MCF 10A (cell line): ENCODE data around the gene MOBP. TPM values are rescaled to one million over a fixed set of nuclear protein-coding genes. Genes with fewer than 3 reads are reported as not detected.
"Not testable (repeated sequence)": the region's sequence is repeated elsewhere in the genome, so short reads cannot be mapped to it uniquely, and the experiment has no call there.

Source experiments
- BruUV-seq: library from RNA; stranded (reverse); fragments of 400-500 nt; replicated peaks from 2 replicates; lab custom pipeline; 2021; lab: Mats Ljungman, UMichigan
- CTCF ChIA-PET: fragments of 300-600 bp; sonication (Branson Sonifier 250); formaldehyde crosslinking; extraction: SDS; loops from one replicate; lab custom pipeline; 2021; ENCODE audit warnings: antibody characterized with exemption, inconsistent platforms; lab: Yijun Ruan, JAX
- POLR2A ChIA-PET: fragments of 300-600, 350-650 bp; sonication (Branson Sonifier 250); formaldehyde crosslinking; extraction: SDS; loops from one replicate; lab custom pipeline; 2020; ENCODE audit warnings: antibody characterized with exemption, inconsistent platforms; lab: Yijun Ruan, JAX
- DNase-seq: peaks from one replicate; pipeline ENCODE4 v3.0.0-alpha.2; 2018; ENCODE audit not compliant: unreplicated experiment
- H3K27ac Mint-ChIP-seq: one replicate; pipeline ENCODE4 v1.8.0; 2022; ENCODE audit warnings: mild to moderate bottlenecking, low read depth, mixed read lengths; ENCODE audit not compliant: unreplicated experiment
- H3K27me3 Mint-ChIP-seq: one replicate; pipeline ENCODE4 v1.8.0; 2022; ENCODE audit warnings: mixed read lengths; ENCODE audit not compliant: insufficient read depth, unreplicated experiment
- H3K36me3 Mint-ChIP-seq: one replicate; pipeline ENCODE4 v1.8.0; 2022; ENCODE audit warnings: mild to moderate bottlenecking, moderate library complexity, mixed read lengths; ENCODE audit not compliant: insufficient read depth, unreplicated experiment
- H3K4me1 Mint-ChIP-seq: one replicate; pipeline ENCODE4 v1.8.0; 2022; ENCODE audit warnings: mixed read lengths; ENCODE audit not compliant: insufficient read depth, unreplicated experiment
- H3K4me3 Mint-ChIP-seq: one replicate; pipeline ENCODE4 v1.8.0; 2022; ENCODE audit warnings: mild to moderate bottlenecking, moderate library complexity, mixed read lengths; ENCODE audit not compliant: unreplicated experiment
- H3K9me3 Mint-ChIP-seq: one replicate; pipeline ENCODE4 v1.8.0; 2022; ENCODE audit warnings: mixed read lengths; ENCODE audit not compliant: unreplicated experiment
- intact Hi-C: fragments of 100-400 bp; cut with micrococcal nuclease; formaldehyde crosslinking; loops from 2 replicates; pipeline ENCODE4 v1.14.1; 2022
- total RNA-seq: library from RNA; stranded (reverse); gene quantifications from 2 replicates; pipeline ENCODE4 v1.2.3, GENCODE V29; 2022
- TF ChIP-seq, protein P1 (sequence below): fragments of 200-600 bp; IDR thresholded peaks from one replicate; pipeline ENCODE4 v1.8.0; 2022; ENCODE audit warnings: antibody characterized with exemption, mild to moderate bottlenecking; ENCODE audit not compliant: unreplicated experiment

Gene MOBP
- total RNA-seq, 1 experiment from 2014 or later, result 0.21 TPM

DNA sequence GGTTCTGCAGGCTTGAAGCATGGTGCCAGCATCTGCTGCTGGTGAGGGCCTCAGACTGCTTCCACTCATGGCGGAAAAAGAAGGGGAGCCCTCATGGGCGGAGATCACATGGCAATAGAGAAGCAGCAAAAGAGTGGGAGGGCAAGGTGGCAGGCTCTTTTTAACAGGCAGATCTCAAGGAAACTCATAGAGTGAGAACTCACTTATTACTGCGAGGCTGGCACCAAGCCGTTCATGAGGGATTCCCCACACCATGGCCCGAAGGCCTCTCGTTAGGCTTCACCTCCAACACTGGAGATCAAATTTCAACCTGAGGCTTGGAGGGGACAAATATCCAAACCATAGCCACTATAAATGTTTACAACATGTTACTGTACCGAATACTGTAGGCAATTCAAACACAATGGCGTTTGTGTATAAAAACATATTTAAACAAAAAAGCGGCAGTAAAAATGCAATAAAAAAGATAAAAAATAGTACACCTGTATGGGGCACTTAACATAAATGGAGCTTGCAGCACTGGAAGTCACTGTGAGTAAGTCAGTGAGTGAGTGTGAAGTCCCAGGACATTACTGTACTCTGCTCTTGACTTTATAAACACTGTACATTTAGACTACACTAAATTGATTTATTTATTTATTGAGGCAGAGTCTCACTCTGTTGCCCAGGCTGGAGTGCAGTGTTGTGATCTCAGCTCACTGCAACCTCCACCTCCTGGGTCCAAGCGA lies 18.8 kb upstream of the MOBP start:
- no peak for DNase-seq
- H3K27ac Mint-ChIP-seq, result no peak overlapping the region
- TF ChIP-seq, protein P1, sequence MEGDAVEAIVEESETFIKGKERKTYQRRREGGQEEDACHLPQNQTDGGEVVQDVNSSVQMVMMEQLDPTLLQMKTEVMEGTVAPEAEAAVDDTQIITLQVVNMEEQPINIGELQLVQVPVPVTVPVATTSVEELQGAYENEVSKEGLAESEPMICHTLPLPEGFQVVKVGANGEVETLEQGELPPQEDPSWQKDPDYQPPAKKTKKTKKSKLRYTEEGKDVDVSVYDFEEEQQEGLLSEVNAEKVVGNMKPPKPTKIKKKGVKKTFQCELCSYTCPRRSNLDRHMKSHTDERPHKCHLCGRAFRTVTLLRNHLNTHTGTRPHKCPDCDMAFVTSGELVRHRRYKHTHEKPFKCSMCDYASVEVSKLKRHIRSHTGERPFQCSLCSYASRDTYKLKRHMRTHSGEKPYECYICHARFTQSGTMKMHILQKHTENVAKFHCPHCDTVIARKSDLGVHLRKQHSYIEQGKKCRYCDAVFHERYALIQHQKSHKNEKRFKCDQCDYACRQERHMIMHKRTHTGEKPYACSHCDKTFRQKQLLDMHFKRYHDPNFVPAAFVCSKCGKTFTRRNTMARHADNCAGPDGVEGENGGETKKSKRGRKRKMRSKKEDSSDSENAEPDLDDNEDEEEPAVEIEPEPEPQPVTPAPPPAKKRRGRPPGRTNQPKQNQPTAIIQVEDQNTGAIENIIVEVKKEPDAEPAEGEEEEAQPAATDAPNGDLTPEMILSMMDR, result no peak
- ChIA-PET CTCF (interaction anchor here (0.6 to 6.6 kb wide), 21 partner anchors 10 to 730 kb away, joined by 3 to 100 read pairs (median 9); no protein-coding TSS in a partner anchor), POLR2A (interaction anchor here (1.0 kb wide), 2 partner anchors 42 to 49 kb away, joined by 3 read pairs; partner anchors contain the start of gene RPSA)
- no peaks in the 10 kb centered on the region for H3K36me3 Mint-ChIP-seq
- BruUV-seq, result no TSS peak
- intact Hi-C loops, result loop anchor here (1.0 to 2.0 kb wide), 3 partner anchors 50 to 731 kb away; no protein-coding TSS in a partner anchor
- H3K27me3 Mint-ChIP-seq, result peaks cover 8% of the 10 kb centered on the region
- H3K4me3 Mint-ChIP-seq, result no peak overlapping the region
- no peaks in the 10 kb centered on the region for H3K9me3 Mint-ChIP-seq
- peaks cover 7% of the 10 kb centered on the region for H3K4me1 Mint-ChIP-seq

DNA sequence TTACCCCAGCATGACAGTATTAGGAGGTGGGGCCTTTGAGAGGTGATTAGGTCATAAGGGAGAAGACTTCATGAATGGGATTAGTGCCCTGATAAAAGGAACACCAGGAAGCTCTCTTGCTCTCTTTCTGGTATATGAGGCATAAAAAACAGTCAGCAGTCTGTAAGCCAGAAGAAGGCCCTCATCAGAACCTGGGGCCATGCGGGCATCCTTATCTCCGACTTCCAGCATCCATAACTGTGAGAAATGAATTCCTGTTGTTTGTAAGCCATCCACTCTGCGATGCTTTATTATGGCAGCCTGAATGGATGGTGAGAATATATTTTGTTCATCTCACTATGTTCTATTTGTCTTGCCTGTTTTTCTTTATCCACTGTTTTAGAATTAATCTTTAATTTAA lies 17.7 kb upstream of the MOBP start:
- Mint-ChIP-seq H3K9me3 (no peaks in the 10 kb centered on the region), H3K36me3 (no peaks in the 10 kb centered on the region), H3K4me3 (no peak overlapping the region), H3K4me1 (peaks cover 7% of the 10 kb centered on the region), H3K27ac (no peak overlapping the region), H3K27me3 (peaks cover 12% of the 10 kb centered on the region)
- no peak for DNase-seq
- intact Hi-C loops, result loop anchor here (2.0 kb wide), 1 partner anchor 541 kb away; no protein-coding TSS in a partner anchor
- ChIA-PET CTCF (interaction anchor here (1.1 to 6.6 kb wide), 2 partner anchors 37 to 49 kb away, joined by 3 to 100 read pairs; no protein-coding TSS in a partner anchor), POLR2A (no interaction called here)
- no TSS peak for BruUV-seq
- TF ChIP-seq, protein P1, result no peak

DNA sequence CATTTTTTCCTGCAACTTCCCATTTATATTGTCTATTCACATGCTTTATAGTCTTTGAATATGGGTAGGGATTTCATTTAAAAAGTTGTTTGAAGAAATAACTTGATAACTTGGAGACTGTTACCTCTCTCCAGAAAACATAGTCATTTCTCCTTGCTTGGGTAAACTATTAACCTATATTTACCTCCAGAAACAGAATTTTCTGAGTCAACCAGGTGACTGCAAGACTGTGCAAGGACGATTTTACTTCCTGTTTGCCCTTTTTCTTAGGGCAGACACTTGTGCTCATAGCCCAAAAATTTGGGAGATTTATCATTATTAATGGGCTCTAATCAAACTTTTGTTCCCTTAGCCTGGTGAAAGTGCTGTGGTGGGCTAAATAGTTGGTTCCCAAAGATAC lies 14.3 kb upstream of the MOBP start:
- H3K4me1 Mint-ChIP-seq, result peaks cover 3% of the 10 kb centered on the region
- no peaks in the 10 kb centered on the region for H3K36me3 Mint-ChIP-seq
- no peak for DNase-seq
- TF ChIP-seq, protein P1, result no peak
- intact Hi-C loops, result no loop called here
- no peak overlapping the region for H3K4me3 Mint-ChIP-seq
- H3K27me3 Mint-ChIP-seq, result peaks cover 12% of the 10 kb centered on the region
- no peak overlapping the region for H3K27ac Mint-ChIP-seq
- no peaks in the 10 kb centered on the region for H3K9me3 Mint-ChIP-seq
- ChIA-PET POLR2A (no interaction called here), CTCF (no interaction called here)
- no TSS peak for BruUV-seq

DNA sequence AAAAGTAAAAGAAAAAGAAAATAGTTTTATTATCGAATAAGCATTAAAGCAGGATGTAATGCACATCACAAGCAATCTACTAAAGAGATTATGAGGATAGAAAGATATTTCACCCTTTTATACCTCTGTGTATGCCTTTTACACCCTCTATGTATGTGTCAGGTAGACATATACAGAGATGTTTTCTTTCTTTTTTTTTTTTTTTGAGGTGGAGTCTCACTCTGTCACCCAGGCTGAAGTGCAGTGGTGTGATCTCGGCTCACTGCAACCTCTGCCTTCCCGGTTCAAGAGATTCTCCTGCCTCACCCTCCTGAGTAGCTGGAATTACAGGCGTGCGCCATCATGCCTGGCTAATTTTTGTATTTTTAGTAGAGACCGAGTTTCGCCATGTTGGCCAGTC lies 13.6 kb upstream of the MOBP start:
- H3K36me3 Mint-ChIP-seq, H3K4me1 Mint-ChIP-seq, BruUV-seq, H3K27ac Mint-ChIP-seq, H3K9me3 Mint-ChIP-seq, intact Hi-C loops, DNase-seq, H3K4me3 Mint-ChIP-seq: not testable (repeated sequence)
- peaks cover 12% of the 10 kb centered on the region for H3K27me3 Mint-ChIP-seq
- ChIA-PET POLR2A (interaction anchor here (0.7 kb wide), 1 partner anchor 1462 kb away, joined by 3 read pairs; no protein-coding TSS in a partner anchor), CTCF (interaction anchor here (0.5 kb wide), 1 partner anchor 53 kb away, joined by 3 read pairs; no protein-coding TSS in a partner anchor)
